ENCODE data around the gene IFNB1. TPM values are rescaled to one million over a fixed set of nuclear protein-coding genes. Genes with fewer than 3 reads are reported as not detected.

Gene IFNB1
- total RNA-seq, 1 donor from 2014 or later: not detected

GRCh38 chr9:21085005-21085404 is 7.3 kb upstream of the IFNB1 start:
- H3K27me3 Mint-ChIP-seq: peaks cover 8% of the 10 kb centered on the region
- no peak overlapping the region for H3K27ac Mint-ChIP-seq
- peaks cover 12% of the 10 kb centered on the region for H3K9me3 Mint-ChIP-seq
- intact Hi-C loops (cut with micrococcal nuclease): no loop called here
- no peak overlapping the region for H3K4me3 Mint-ChIP-seq
- peaks cover 22% of the 10 kb centered on the region for H3K4me1 Mint-ChIP-seq
- H3K36me3 Mint-ChIP-seq (ENCODE audit: low read depth): peaks cover 1% of the 10 kb centered on the region
- DNase-seq: no peak

DNA sequence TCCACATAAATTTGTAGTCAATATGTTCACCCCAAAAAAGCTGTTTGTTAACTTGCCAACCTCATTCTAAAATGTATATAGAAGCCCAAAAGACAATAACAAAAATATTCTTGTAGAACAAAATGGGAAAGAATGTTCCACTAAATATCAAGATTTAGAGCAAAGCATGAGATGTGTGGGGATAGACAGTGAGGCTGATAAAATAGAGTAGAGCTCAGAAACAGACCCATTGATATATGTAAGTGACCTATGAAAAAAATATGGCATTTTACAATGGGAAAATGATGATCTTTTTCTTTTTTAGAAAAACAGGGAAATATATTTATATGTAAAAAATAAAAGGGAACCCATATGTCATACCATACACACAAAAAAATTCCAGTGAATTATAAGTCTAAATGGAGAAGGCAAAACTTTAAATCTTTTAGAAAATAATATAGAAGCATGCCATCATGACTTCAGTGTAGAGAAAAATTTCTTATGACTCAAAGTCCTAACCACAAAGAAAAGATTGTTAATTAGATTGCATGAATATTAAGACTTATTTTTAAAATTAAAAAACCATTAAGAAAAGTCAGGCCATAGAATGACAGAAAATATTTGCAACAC is 6.6 kb upstream of the IFNB1 start:
- no peak for DNase-seq
- peaks cover 1% of the 10 kb centered on the region for H3K36me3 Mint-ChIP-seq (ENCODE audit: low read depth)
- no peak overlapping the region for H3K27ac Mint-ChIP-seq
- H3K27me3 Mint-ChIP-seq: peaks cover 8% of the 10 kb centered on the region
- H3K9me3 Mint-ChIP-seq: peaks cover 12% of the 10 kb centered on the region
- H3K4me1 Mint-ChIP-seq: peaks cover 22% of the 10 kb centered on the region
- H3K4me3 Mint-ChIP-seq: no peak overlapping the region
- intact Hi-C loops (cut with micrococcal nuclease): loop anchor here (5.0 kb wide), 1 partner anchor 52 kb away; the partner anchor contains the start of gene HACD4

- Mint-ChIP-seq H3K4me1 (peaks cover 27% of the 10 kb centered on the region), H3K9me3 (peaks cover 12% of the 10 kb centered on the region), H3K27me3 (peaks cover 2% of the 10 kb centered on the region), H3K27ac (no peak overlapping the region), H3K4me3 (peak overlapping the region; percentile 9), H3K36me3 (ENCODE audit: low read depth) (peaks cover 1% of the 10 kb centered on the region)
- intact Hi-C loops (cut with micrococcal nuclease): loop anchor here (1.0 to 5.0 kb wide), 3 partner anchors 14 to 50 kb away; partner anchors contain the start of gene HACD4
- no peak for DNase-seq
These were observed 4.9 kb upstream of the IFNB1 start for GRCh38 chr9:21082671-21083070.

DNA sequence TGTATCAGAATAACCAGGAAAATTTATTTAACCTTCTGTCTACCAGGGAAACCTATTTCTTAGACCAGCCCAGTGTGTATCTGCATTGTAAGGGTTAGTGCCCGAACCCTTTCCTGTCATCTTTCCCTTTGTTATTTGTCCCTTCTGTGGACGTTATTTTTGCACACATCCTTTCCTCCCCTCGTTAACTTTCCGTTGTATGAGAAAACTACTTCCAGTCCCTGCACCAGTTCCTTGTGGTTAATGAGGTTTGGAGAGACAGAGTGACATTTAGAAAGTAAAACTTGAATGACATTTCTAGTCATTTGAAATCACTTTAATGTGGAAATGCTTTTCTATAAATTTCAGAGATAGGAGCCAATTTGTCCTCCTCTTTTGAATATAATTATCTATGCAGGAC is 4.3 kb upstream of the IFNB1 start:
- Mint-ChIP-seq H3K36me3 (ENCODE audit: low read depth) (peaks cover 1% of the 10 kb centered on the region), H3K27me3 (peaks cover 2% of the 10 kb centered on the region), H3K4me3 (peak overlapping the region; percentile 62), H3K27ac (peak overlapping the region; percentile 12), H3K9me3 (peaks cover 12% of the 10 kb centered on the region), H3K4me1 (peaks cover 27% of the 10 kb centered on the region)
- peak; percentile 74 for DNase-seq
- intact Hi-C loops (cut with micrococcal nuclease): loop anchor here (1.0 to 5.0 kb wide), 3 partner anchors 15 to 50 kb away; partner anchors contain the start of gene HACD4

DNA sequence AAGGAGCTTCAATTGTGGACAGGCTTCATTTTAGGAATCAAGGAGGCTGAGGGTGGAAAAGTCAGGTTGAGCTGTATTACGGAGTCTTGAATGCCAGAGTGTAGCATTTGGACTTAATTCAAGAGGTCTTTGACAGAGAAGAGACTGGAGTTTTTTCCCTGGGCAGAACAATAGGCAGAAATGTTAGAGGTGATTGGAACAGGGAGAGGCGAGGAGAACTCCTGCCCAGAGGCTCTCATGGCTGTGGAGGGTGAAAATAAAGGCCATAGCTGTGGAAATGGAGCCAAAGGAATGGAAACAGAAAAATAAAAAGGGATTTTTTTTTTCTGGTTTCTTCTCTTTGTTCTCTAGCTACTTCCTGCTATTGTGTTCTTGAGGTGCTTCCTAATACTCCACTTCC is 3.7 kb upstream of the IFNB1 start:
- no peak overlapping the region for H3K27ac Mint-ChIP-seq
- H3K4me1 Mint-ChIP-seq: peaks cover 27% of the 10 kb centered on the region
- peaks cover 2% of the 10 kb centered on the region for H3K27me3 Mint-ChIP-seq
- H3K9me3 Mint-ChIP-seq: peaks cover 12% of the 10 kb centered on the region
- intact Hi-C loops (cut with micrococcal nuclease): loop anchor here (5.0 kb wide), 1 partner anchor 49 kb away; the partner anchor contains the start of gene HACD4
- no peak overlapping the region for H3K4me3 Mint-ChIP-seq
- peaks cover 1% of the 10 kb centered on the region for H3K36me3 Mint-ChIP-seq (ENCODE audit: low read depth)
- DNase-seq: no peak

GRCh38 chr9:21080793-21081192 is 3.1 kb upstream of the IFNB1 start:
- Mint-ChIP-seq H3K27ac (peak overlapping the region; percentile 10), H3K27me3 (peaks cover 4% of the 10 kb centered on the region), H3K36me3 (ENCODE audit: low read depth) (peaks cover 1% of the 10 kb centered on the region), H3K9me3 (peaks cover 11% of the 10 kb centered on the region), H3K4me3 (no peak overlapping the region), H3K4me1 (peaks cover 27% of the 10 kb centered on the region)
- DNase-seq: no peak
- intact Hi-C loops (cut with micrococcal nuclease): loop anchor here (5.0 kb wide), 1 partner anchor 48 kb away; the partner anchor contains the start of gene HACD4

DNA sequence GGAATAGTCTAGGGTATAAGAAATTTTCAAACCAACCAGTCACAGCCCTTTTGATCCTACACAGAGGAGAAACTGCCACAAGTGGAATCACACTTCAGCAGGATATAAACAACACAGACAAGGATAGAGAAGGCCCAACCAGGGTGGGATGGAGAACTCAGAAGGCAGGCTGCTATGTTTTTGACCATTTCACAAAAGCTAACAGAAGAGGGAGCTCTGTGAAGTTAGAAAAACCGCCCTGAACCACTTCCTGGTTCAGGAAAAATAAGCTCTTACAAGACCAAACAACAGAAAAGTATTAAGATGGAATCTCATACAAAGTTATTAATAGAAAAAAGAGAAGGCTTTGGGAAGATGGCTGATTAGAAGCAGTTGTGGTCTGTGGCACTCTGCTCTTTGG is 960 bp upstream of the IFNB1 start:
- DNase-seq: no peak
- peaks cover 27% of the 10 kb centered on the region for H3K4me1 Mint-ChIP-seq
- intact Hi-C loops (cut with micrococcal nuclease): loop anchor here (5.0 kb wide), 1 partner anchor 34 kb away; no protein-coding TSS in a partner anchor
- H3K36me3 Mint-ChIP-seq (ENCODE audit: low read depth): peaks cover 1% of the 10 kb centered on the region
- peaks cover 15% of the 10 kb centered on the region for H3K27me3 Mint-ChIP-seq
- H3K27ac Mint-ChIP-seq: no peak overlapping the region
- peaks cover 8% of the 10 kb centered on the region for H3K9me3 Mint-ChIP-seq
- H3K4me3 Mint-ChIP-seq: no peak overlapping the region

GRCh38 chr9:21075484-21075883 is 2.3 kb downstream of the IFNB1 start:
- H3K4me1 Mint-ChIP-seq: peaks cover 7% of the 10 kb centered on the region
- peaks cover 8% of the 10 kb centered on the region for H3K9me3 Mint-ChIP-seq
- intact Hi-C loops (cut with micrococcal nuclease): loop anchor here (5.0 kb wide), 1 partner anchor 37 kb away; no protein-coding TSS in a partner anchor
- peaks cover 24% of the 10 kb centered on the region for H3K27me3 Mint-ChIP-seq
- no peak overlapping the region for H3K4me3 Mint-ChIP-seq
- no peak for DNase-seq
- no peaks in the 10 kb centered on the region for H3K36me3 Mint-ChIP-seq (ENCODE audit: low read depth)
- no peak overlapping the region for H3K27ac Mint-ChIP-seq

GRCh38 chr9:21070906-21071305 is 6.8 kb downstream of the IFNB1 start:
- peaks cover 25% of the 10 kb centered on the region for H3K27me3 Mint-ChIP-seq
- DNase-seq: no peak
- peaks cover 4% of the 10 kb centered on the region for H3K9me3 Mint-ChIP-seq
- intact Hi-C loops (cut with micrococcal nuclease): no loop called here
- no peaks in the 10 kb centered on the region for H3K36me3 Mint-ChIP-seq (ENCODE audit: low read depth)
- H3K4me1 Mint-ChIP-seq: peaks cover 2% of the 10 kb centered on the region
- H3K4me3 Mint-ChIP-seq: no peak overlapping the region
- no peak overlapping the region for H3K27ac Mint-ChIP-seq

GRCh38 chr9:21070171-21070571 is 7.6 kb downstream of the IFNB1 start:
- no peaks in the 10 kb centered on the region for H3K36me3 Mint-ChIP-seq (ENCODE audit: low read depth)
- DNase-seq: no peak
- H3K27ac Mint-ChIP-seq: no peak overlapping the region
- intact Hi-C loops (cut with micrococcal nuclease): no loop called here
- peaks cover 2% of the 10 kb centered on the region for H3K4me1 Mint-ChIP-seq
- no peak overlapping the region for H3K4me3 Mint-ChIP-seq
- H3K27me3 Mint-ChIP-seq: peaks cover 21% of the 10 kb centered on the region
- peaks cover 4% of the 10 kb centered on the region for H3K9me3 Mint-ChIP-seq

- intact Hi-C loops (cut with micrococcal nuclease): loop anchor here (1.0 to 2.0 kb wide), 2 partner anchors 21 to 30 kb away; partner anchors contain the start of gene HACD4
- peak; percentile 78 for DNase-seq
- Mint-ChIP-seq H3K27ac (peak overlapping the region; percentile 40), H3K4me3 (peak overlapping the region; percentile 8), H3K9me3 (peaks cover 3% of the 10 kb centered on the region), H3K27me3 (peaks cover 3% of the 10 kb centered on the region), H3K36me3 (ENCODE audit: low read depth) (peaks cover 3% of the 10 kb centered on the region), H3K4me1 (peaks cover 18% of the 10 kb centered on the region)
These were observed 16.7 kb downstream of the IFNB1 start for GRCh38 chr9:21060919-21061561.

DNA sequence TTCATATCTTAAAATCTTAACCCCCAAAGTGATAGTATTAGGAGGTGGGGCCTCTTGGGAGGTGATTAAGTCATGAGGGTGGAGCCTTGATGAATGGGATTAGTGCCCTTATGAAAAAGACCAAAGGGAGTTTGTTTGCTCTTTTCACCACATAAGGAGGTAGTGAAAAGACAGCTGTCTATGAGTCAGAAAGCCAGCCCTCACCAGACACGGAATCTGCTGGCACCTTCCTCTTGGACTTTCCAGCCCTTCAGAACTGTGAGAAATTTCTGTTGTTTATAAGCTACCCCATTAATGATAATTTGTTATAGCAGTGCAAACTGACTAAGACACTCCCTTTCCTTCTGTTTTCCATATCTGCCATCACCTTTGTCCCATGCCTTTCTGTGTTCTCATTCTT is 20.8 kb downstream of the IFNB1 start:
- Mint-ChIP-seq H3K4me1 (peaks cover 20% of the 10 kb centered on the region), H3K4me3 (no peak overlapping the region), H3K27ac (no peak overlapping the region), H3K36me3 (ENCODE audit: low read depth) (peaks cover 2% of the 10 kb centered on the region), H3K27me3 (no peaks in the 10 kb centered on the region), H3K9me3 (peaks cover 7% of the 10 kb centered on the region)
- intact Hi-C loops (cut with micrococcal nuclease): no loop called here
- DNase-seq: no peak

DNA sequence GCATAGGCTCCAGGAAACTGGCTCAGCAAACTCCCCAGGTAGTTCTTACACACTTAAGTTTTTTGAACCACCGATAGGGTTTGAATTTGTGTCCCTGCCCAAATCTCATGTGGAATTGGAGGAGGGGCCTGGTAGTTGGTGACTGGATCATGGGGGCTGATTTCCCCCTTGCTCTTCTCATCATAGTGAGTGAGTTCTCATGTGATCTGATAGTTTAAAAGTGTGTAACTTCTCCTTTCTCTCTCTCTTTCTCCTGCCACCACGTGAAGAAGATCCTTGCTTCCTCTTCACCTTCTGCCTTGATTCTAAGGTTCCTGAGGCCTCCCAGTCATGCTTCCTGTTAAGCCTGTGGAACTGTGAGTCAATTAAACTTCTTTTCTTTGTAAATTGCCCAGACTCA is 23.9 kb downstream of the IFNB1 start:
- Mint-ChIP-seq H3K4me3 (no peak overlapping the region), H3K9me3 (peaks cover 6% of the 10 kb centered on the region), H3K27ac (no peak overlapping the region), H3K36me3 (ENCODE audit: low read depth) (no peaks in the 10 kb centered on the region), H3K4me1 (peaks cover 2% of the 10 kb centered on the region), H3K27me3 (peaks cover 2% of the 10 kb centered on the region)
- intact Hi-C loops (cut with micrococcal nuclease): no loop called here
- no peak for DNase-seq

DNA sequence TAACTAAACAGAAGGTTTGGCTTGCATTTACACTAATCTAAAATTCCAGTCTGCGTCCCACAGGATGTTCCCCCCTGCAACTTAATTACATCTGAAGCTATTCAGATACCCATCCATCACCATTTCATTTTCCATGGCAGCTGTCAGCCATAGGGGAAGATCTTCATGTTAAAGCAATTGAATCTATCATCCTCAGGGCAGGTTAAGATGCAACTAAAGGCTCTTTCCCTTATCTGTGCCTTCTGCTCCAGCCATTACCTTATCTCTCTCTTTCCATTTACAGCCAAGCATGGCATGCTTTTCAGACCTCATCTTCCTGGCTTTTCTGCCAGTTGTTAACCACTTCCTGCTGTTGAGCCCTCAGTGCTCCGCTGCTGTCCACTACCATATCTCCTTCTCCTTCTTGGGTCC is 30.5 kb downstream of the IFNB1 start:
- Mint-ChIP-seq H3K27ac (no peak overlapping the region), H3K4me1 (peaks cover 5% of the 10 kb centered on the region), H3K4me3 (no peak overlapping the region), H3K36me3 (ENCODE audit: low read depth) (no peaks in the 10 kb centered on the region), H3K27me3 (peaks cover 5% of the 10 kb centered on the region), H3K9me3 (no peaks in the 10 kb centered on the region)
- DNase-seq: no peak
- intact Hi-C loops (cut with micrococcal nuclease): no loop called here
